ENCODE results near the gene KRT72. TPM values are rescaled to one million over a fixed set of nuclear protein-coding genes. Genes with fewer than 3 reads are reported as not detected.

Gene KRT72
- not detected in 2 replicates for total RNA-seq (2014; rRNA removed; shearing (Covaris generic))

DNA sequence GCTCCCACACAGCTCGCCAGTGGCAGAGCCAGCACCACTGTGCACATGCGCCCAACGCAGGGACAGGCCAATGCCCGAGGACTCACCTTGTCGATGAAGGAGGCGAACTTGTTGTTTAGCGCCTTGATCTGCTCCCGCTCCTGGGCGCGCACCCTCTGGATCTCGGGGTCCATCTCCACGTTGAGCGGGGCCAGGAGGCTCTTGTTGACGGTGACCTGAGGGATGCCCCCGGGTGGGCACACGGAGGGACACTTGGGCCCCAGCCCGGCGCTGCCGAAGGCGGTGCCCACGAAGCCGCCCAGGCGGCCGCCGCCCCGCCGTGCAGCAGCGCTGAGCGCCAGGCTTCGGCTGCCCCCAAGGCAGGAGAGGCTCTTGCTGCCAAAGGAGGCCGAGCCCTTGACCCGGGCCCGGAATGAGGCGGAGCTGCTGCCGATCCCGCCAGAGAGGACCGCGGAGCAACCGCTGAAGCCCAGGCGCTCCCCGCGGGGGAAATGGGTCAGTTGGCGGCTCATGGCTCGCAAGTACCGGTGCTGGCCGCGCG is at the start of gene KRT72:
KRT72 (minus strand) TSS at position 523 of the 541 bp plus-strand sequence; CDS start at position 512, 11 bp downstream.
- no peak for DNase-seq (ENCODE audit: low spot score)

DNA sequence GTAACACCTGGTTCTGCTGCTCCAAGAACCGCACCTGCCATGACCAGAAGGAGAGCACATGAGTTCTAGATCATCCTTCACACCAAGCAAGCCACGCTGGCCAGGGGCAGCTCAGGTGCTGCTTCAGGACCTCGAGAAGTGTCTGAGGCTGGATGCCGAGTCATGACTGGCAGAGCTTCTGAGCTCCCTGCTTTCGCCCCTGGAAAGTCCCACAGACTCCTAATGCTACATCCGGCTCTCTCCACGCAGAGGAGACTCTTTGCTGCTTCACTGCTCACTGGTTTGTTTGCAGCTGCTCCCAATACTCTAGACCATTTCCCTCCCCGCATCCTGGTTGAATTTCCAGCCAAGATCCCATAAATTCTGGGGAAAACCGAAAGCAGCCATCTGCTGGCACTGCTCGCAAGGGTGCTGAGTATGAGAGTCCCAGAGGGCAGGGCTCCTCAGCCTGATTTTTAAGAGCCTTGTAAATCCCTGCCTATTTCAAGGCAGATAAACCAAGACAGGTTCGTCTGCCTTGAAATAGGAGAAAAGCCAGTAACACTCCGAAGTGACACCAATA is 49.3 kb upstream of the KRT72 start:
- DNase-seq (ENCODE audit: low spot score) = no peak

GRCh38 chr12:52649066-52649465 is 47.8 kb upstream of the KRT72 start:
- no peak for DNase-seq (ENCODE audit: low spot score)

GRCh38 chr12:52648012-52648550 is 46.8 kb upstream of the KRT72 start:
- DNase-seq (ENCODE audit: low spot score) = no peak

GRCh38 chr12:52647601-52648000 is 46.3 kb upstream of the KRT72 start:
- DNase-seq (ENCODE audit: low spot score) = no peak

DNA sequence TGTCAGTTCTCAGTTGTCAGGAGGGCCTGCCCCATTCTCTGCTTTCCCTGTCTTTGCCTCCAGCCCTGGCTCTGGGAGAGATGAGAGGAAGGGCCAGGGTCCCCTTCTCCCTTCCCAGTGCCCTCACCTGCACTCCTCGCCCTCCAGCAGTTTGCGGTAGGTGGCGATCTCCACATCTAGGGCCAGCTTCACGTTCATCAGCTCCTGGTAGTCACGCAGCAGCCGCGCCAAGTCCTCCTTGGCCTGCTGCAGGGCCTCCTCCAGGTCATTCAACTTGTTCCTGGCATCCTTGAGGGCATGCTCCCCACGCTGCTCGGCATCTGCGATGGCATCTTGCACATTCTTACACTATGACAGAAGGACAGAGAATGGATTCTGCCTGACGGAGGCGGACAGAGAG is 45.4 kb upstream of the KRT72 start:
- DNase-seq (ENCODE audit: low spot score) = no peak

DNA sequence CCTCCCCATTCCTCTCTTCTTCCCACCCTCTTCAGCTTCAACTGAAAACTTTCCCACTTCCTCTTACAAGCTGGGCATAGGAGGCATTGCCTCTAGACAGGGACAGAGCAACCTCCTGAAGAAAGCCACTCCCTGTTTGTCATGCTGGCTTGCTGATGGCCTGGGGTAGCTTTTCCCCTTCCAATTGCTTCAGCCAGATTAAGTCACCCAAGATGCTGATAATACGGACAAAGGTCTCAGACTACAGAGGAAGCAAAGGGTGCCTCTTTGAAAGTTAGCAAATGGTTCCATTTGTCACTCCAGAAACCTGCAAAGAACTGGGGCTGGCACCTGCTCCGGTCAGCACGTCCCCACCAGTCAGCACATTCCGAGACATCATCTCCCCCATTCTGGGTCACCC is 44.7 kb upstream of the KRT72 start:
- no peak for DNase-seq (ENCODE audit: low spot score)

DNA sequence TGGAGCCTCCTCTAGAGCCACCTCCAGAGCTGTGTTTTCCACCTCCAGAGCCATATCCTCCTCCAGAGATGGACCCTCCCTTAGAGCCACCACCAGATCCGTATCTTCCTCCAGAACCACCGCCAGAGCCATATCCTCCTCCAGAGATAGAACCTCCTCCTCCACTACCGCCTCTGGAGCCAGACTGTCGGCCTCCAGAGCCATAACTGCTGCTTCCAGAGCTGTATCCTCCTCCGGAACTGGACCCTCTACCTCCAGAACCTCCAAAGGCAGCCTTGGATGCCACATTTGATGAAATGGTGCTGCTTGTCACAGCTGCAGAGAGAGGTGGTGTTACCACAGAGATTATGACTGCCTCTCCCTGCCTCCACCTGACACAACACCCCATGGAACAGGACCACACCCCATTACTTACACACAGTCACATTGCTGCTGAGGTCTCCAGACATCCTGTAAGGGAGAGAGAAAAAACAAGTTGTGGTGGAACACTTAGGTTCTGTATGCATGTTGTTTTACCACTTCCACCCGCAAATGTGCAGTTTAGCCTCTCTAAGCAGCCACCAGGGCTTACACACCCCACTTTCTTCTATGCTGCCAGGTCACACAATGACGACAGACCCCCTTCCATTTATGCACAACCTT is 44.0 kb upstream of the KRT72 start:
- DNase-seq (ENCODE audit: low spot score) = no peak

DNA sequence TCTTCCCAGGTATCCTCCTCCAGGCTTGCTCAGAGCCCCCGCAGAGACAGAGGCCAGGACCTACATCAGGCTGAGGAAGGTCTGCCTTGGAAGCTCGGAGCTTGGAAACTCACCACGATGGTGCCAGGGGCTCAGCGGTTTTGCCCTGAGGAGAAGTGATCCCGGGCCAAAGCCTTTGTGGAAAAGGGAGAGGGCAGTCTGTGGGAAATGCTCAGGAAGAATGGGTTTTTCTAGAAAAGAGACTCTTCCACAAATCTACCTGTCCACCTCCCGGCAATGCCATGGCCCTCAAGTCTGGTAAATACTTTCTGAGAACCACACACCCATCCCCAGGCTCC is 42.8 kb upstream of the KRT72 start:
- DNase-seq (ENCODE audit: low spot score) = no peak

DNA sequence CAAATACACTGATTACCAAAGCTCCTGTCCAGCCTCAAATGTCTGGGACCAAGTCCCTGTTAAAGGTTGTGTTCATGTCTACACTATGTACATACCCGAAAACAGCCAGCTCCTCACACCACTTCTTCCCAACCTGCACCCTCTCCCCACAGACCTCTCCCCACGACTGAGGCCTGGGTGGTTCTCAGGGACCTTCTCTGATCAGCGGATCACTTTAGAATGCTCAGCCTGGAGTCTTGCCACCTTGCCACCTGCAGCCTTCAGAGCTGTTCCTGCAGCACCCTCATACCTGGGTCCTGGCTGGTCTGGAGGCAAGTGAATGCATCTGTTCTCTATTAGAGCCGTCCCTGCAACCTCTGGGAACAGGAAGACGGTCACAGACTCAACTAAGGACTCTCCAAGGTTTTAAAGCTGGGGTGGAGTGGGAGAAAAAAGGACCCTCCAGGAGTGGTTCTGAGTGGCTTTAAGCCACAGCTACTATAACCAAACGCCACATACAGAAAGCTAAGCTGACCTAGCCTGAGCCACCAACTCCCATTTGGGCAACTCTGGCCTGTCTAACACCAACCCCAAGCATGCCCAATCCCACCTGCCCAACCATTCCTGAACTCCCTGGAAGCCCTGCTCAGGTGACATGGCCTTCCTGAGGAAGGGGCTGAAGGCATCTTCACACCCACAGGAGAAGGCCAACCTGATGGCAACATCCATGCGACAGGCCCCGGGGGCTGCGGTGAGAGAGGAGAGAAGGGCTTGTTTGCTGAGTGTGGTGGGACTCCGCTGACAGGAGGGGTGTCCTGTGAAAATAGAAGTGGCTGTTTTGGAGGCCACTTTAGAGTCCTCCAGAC is 42.2 kb upstream of the KRT72 start:
- DNase-seq (ENCODE audit: low spot score) = no peak

DNA sequence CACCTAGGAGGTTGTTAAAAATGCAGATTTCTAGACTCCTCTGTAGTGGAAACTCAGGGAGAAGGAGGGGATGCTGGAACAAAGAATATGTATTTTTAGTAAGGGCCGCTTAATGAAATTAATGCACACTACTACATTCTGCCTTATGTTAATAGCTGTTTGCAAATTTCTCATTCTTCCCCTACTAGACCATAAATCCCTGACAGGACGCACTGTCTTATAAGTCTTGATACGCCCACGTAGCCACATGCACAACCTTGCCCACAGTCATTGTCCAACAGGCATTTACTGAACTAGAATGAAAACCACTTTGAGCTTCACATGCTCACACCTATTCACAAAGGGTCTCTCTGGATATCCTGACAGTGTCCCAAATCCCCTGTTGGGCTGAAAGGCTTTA is 40.2 kb upstream of the KRT72 start:
- no peak for DNase-seq (ENCODE audit: low spot score)

- no peak for DNase-seq (ENCODE audit: low spot score)
Measured at GRCh38 chr12:52637299-52637698, 36.0 kb upstream of the KRT72 start.

DNA sequence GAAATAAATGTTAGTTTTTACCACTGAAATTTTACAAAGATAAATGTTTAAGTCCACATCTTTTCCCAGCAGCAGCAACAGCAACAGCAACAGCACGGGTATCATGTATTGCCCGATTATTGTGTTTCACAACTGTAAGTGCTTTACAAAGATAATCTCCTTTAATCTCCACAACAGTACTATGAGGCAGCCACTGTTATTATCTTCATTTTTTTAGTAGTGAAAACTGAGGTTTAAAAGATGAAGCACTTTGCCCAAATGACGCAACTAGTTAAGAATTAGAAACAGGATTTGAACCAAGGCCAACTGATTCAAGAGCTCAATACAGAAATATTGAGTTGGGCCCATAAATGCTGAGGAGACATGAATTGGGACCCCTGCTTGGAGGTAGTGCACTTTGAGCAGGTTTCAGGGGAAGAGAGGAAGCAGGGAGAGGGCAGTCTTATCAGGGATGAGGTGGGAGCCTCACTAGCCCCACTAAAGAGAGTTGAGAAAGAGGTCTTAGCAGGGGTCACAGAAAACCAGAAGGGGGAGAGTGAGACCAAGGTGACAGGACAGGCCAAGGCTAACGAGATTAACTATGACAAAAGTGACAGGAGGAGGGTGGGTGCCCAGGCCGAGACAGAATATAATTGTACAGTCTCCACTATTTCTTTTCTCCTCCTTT is 35.5 kb upstream of the KRT72 start:
- DNase-seq (ENCODE audit: low spot score) = no peak

DNA sequence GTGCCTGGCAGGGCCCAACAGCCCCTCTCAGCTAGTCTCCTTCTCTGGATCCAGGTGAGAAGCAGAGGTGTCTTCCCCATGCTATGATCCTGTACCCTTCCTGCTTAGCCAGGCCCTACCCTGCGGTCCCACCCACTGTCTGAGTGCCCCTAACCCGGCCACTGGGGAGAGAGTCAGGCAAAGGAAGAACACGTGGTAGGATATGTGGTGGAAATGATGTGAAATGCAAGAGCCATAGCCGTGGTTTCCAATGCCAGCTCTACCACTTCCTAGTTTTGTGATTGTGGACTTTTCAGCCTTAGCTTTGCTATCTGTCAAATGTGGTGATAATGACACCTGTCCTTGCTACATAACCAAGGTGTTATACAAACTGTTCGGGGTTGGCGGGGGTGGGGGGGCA is 34.9 kb upstream of the KRT72 start:
- no peak for DNase-seq (ENCODE audit: low spot score)

- no peak for DNase-seq (ENCODE audit: low spot score)
Measured at GRCh38 chr12:52634266-52635056, 33.2 kb upstream of the KRT72 start.

DNA sequence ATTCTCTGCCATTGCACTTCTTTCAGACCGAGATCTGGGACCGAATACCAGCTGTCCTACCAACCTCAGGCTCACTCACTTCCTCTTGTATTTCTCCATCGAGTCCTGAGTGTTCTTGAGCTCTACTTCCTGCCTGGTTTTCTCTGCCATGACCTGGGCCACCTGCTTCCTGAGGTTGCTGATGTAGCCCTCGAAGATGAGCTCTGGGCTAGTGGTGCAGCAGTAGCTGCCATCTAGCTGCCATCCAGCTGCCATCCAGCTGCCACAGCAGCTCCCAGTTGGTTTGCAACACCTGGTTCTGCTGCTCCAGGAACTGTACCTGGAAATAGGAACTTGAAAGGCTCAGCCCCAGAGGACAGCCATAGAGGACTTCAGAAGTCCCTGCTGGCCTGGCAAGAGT is 32.1 kb upstream of the KRT72 start:
- DNase-seq (ENCODE audit: low spot score) = no peak

- no peak for DNase-seq (ENCODE audit: low spot score)
Measured at GRCh38 chr12:52632656-52633055, 31.4 kb upstream of the KRT72 start.

DNA sequence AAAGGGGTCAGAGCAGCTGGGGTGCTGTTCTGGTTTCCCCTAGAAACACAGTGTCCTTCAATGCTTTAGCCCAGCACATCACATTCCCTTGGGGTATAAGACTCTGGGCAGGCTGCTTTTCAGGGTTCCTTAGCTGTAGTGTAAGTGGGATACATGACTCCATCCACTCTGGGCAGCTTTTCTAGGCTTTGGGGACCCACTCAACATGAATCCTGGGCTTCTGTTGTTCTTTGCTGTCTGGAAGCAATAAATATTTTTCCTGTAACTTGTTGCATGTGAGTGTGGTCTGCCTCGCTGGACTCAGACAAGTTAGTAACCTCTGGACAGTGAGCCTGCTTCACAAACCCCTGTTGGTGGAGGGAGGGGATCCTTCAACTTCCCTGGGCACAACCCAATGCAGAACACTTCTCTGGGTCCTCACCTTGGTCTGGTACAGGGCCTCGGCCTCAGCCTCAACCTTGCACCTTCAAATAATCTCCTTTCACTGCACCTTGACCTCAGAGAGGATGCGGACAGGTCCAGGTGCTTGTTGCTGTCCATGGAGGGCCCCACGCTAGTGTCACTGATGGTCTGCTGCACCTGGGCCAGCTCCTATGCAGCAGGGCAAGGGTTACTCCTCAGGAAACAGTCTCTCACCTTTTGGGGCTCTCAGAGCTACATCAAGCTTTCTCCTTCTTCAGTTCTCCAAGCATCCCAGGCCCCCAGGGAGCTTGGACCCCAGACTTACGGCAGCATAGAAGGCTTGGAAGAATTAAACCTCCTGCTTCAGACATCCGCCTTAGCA is 30.6 kb upstream of the KRT72 start:
- DNase-seq (ENCODE audit: low spot score) = no peak

DNA sequence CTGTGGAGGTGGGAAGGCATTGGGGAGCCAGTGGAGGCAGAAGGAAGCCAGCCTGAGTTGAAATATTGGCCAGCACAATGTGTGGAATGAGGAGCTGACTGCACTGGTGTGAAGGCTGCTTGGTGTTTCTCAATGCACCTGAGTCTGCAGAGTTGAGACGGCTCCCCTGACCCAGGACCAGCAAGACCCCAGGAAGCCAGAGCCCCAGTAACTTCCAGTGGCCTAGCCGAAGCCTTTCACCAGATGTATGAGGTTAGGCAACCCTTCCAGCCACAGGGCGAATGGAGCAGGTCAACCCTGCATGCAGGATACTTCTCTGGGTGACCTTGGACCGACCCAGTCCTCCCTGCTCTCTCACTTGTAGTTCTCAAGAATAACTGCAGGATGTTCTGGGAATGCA is 30.0 kb upstream of the KRT72 start:
- DNase-seq (ENCODE audit: low spot score) = no peak

- no peak for DNase-seq (ENCODE audit: low spot score)
Measured at GRCh38 chr12:52630599-52631200, 29.4 kb upstream of the KRT72 start.
